Dedifferentiated amniotic fluid mesenchymal stem cell (primary cell): ENCODE data around the gene KCNA5.

Experiments used
- DNase-seq: peaks from one replicate; pipeline ENCODE4 v3.0.0-alpha.2; 2016; ENCODE audit errors: extremely low spot score

Gene KCNA5

DNA sequence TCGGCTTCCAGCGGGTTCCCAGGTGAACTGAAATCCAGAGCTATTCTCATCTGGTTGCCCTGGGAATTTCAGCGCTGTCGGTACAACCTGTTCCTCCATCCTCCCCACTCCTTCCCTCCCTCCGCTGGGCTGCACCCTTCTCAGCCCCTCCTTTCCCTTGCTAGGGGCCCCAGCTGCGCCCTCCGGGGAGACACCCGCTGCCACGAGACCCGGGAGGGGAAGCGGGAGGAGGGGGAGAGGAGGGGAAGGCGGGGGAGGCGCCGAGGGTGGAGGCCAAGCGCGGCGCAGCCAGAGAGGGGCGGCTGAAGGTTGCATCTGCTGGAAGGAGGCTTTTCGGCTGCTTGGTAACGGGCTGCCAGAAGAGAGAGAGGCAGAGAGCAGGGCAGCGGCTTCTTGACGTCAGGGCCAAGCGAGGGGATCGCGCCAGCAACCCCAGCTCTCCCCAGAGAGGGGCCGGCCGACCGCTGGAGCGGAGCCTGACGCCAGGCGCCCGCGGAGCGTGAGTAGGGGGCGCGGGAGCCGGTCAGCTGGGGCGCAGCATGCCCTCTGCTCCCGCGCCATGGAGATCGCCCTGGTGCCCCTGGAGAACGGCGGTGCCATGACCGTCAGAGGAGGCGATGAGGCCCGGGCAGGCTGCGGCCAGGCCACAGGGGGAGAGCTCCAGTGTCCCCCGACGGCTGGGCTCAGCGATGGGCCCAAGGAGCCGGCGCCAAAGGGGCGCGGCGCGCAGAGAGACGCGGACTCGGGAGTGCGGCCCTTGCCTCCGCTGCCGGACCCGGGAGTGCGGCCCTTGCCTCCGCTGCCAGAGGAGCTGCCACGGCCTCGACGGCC, at the start of gene KCNA5:
TSS of gene KCNA5 (plus strand) at position 291 of the 831 bp plus-strand sequence. CDS start at position 560, 269 bp downstream.
- DNase-seq, result no peak

DNA sequence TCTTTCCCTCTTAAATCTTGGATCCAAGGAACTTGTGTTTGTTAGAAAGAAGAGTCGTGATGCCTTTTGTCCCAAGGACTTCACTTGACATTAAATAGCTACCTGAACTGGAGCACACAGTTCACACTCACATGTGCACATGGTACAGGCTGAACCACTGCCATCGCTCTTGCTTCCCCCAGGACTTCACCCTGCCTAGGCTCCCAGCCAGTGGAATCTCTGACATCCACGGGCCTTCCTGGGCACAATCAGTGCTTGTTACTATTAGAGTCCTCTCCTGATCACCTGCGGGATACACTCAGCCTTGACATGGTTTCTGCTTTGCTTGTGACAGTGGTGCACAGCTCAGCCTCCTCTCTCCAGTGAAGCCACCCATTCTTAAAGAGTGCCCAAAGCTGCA, 49.1 kb upstream of the KCNA5 start:
- no peak for DNase-seq

DNA sequence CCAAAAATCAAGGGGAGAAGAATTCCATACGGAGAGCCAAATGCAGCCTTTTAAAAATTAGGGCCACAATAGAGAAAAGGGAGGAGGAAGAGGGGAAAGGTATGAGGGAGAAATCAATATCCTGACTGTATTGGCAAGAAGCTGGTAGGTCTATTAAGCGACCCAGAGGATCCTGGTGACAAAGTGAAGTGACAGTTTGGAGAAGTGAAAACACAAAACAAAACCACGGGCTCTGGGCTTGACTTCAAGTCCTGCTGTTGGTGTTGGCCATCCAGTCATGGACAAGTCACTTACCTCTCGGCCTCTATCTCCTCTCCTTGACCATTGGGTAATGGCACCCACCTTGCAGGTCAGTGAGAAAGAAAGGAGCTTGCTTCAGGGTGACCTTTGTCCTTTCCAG, 47.0 kb upstream of the KCNA5 start:
- DNase-seq, result no peak

DNA sequence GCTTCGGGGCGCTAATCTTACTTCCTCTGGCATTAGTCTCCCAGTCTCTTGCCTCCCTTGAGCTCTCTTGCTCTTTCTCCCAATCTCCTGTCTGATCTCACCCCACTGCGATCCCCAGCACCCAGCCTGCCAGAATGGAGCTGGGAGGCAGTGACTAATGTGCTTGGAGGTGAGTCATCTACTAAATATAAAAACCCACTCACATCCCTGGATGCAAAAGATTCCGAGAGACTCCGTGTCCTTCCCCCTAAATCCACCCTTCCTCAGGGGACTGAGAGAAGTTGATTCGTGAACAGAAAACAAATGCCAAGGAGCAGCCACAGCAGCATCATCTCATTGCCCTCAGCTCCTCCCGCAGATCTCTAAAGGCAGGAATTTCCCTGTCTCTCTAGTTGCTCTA, 45.7 kb upstream of the KCNA5 start:
- peak; percentile 86 for DNase-seq

DNA sequence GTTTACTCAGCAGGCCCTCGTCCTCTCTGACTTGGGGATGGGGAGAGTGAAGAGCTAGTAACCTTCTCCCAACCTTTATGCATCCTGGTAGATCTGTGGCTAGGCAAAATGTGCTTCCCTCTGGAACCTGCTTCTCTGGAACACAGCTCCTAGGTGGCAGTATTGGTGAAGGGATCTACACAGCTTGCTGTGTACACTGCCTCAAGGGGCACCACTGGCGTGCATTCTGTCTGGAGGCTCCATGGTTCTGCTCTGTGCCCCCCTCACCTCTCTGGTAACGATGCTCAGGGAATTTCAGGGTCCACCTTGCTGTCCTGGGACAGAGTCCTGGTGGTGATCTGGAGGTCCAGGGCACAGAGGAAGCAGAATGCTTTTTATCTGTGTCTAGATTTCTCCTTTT, 43.5 kb upstream of the KCNA5 start:
- no peak for DNase-seq

DNA sequence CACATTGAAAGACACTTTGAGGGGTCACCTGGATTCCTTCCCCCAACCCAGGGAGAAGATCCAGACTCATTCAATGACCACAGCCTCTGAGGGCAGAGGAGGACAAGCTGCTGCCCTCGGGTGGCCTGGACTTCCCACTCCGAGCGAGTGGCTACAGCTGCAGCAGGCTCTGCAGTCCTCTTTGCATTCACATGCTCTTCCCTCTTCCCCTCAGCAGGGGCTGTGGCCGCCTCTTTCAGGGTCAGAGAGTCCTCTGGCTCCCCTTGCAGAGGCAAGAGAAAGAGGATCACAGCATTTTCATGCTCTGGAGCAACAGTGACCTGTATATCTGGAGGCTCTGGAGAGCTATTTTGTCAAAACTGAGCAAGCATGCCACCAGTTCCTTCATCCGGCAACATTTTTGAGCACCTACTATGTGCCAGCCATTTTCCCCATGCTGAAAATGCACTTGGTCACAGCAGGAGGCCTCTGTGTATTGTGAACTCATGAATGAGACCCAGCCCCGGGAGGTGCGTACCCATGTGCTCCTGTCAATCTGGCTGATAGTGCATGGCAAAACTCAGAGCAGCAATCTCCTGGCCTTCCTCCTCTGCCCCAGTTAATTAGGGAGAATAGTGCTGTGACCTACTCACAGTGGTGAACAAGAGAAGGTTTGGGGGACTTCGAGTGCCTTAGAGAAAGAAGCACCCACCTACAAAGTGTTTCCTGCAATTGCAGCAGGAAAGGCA, 42.9 kb upstream of the KCNA5 start:
- DNase-seq, result no peak

DNA sequence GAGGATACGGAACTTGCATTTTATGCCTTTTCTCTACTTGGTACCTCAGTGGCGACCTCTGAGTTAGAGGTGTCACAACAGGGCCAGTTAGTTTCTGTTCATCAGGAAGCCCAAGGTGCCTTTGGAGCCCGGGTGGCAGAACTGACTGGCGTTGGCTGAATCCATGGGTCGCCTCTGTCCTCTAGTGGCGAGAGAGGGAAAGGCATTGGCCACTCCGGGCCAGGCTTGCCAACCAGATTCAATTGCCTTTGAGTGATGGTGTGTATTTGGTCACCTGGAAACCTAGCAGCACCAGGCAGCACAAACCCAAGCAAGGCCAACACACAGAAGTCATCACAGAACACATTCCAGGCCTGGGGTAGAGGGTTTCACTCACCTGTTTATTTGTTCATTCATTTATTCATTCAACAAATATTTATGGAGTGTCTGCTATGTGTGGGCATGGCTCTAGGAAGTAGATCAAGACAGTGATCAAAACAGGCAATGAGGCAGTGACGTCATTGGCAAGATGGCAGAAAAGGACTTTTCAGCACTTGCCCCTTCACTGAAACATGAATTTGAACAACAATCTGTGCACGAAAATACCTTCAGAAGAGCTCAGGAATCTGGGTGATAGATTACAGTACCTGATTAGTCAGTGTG, 40.5 kb upstream of the KCNA5 start:
- peak; percentile 44 for DNase-seq

DNA sequence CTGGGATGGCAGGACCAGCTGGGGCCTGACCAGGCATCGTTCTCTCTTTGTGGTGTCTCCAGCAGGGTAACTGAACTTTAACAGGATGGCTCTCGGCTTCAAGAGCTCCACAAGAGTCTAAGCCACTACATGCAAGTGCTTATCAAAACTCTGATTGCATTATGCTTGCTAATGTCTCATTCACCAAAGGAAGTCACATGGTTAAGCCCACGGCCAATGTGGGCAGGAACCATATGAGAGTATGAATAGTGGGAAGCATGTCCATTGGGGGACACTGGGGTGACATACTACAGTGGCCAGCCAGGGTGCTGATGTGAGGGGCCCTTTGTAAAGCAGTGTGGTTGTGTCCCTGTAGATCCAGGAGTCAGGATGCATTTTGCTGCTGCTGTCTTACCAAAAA, 35.0 kb upstream of the KCNA5 start:
- DNase-seq, result no peak

DNA sequence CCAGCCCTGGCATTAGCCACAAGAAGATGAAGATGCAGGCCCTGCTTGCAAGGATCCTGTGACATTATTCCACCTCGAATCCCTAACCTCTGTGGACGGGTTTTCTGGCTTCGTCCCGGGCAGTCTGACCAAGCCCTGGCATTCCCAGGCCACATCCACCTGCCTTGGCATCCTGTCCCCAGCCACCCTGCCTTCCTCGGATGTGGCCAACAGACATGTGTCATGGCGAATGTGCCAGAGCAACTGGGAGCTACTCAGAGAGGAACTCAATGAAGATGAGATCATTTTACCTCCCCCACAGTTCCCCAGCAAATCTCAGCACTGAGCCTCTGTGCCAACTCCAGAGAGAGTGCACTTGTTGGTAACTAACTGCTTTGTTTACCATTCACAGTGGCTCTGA, 33.5 kb upstream of the KCNA5 start:
- DNase-seq, result no peak

DNA sequence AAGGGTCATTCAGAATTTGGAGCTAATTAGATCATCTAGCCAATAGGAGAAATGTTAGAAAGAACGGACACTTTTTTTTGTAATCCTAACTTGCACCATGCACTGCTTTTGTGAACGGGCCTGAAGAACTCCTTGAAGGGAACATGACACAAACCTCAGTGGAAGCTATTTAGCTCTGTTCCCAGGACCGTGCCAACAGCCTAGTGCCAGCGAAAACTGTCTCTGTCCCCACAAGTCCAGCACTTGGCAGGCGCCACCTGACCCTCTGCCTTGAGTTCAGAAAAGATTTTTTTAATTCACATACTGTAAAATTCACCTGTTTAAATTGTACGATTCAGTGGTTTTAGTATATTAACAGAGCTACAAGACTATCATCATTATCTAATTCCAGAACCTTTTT, 31.3 kb upstream of the KCNA5 start:
- DNase-seq, result no peak

DNA sequence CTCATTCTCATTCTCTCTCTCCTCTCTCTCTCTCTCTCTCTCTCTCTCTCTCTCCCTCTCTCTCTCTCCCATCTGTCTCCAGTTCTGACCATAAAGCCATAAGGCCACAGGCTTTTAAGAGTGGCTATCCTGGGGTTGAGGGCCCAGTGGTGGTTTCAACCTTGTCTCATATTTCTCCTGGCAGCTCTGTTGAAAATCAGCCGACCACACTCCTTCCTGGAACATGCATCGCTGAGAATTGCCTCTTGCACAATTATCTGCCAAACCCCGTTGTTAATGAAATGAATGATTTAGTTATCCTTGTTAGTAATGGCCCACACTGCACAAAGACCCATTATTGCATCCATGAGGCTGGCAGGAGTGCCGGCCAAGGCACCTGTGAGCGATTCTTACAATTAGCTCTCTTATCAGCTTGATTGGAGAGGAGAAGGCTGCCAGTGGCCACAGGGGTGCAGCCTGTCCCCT, 30.4 kb upstream of the KCNA5 start:
- no peak for DNase-seq

DNA sequence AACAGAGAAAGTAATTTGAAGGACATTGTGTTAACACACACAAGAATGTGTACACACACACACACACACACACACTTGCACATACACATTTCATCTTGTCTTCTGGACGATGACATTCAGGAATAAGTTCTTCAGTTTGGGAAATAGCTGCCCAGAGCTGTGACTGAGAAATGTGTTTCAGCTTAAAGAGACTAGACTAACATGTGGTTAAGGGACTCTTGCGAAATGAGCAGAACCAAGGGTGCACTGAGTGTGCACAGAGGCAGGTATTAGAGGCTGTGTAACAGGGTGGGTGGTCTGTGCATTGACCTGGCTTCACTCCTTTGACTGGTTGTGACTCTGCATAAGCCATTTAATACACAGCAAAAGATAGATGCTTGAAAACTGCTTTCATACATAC, 29.4 kb upstream of the KCNA5 start:
- no peak for DNase-seq

DNA sequence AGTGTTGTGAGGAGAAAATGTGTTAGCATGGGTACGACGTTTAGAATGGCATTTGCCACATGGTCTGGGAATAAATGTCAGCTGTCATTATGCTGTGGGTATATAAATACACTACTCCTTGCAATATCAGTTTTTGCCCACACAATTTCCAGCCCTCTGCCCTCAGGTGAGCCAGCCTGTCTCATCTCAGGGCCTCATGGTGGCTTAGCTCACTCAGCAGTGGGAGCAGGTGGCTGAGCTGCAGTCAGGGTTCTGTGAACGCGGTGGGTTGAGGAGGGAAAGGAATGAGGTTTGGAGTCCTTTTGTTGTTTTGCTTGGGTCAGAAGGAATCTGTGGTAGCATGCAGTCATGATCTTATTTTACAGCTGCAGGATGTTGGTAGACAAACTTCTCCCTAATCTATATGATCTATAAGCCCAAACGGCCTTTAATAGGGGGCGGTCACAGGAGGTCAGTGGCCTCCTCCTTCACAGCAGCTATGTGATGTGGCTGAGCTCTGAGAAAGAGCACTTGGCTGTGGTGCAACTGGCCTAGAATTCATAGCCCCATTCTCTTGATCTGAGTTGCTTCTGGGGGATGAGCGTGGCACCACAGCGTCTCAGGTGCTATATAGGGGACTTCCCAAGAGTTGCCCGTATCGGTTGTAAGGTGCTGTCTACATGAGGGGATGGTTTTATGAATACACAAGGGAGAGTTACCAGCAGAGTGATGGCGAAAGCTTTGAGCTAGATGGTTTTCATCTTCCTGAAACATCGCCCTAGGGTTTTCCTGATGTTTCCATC, 27.8 kb upstream of the KCNA5 start:
- no peak for DNase-seq

DNA sequence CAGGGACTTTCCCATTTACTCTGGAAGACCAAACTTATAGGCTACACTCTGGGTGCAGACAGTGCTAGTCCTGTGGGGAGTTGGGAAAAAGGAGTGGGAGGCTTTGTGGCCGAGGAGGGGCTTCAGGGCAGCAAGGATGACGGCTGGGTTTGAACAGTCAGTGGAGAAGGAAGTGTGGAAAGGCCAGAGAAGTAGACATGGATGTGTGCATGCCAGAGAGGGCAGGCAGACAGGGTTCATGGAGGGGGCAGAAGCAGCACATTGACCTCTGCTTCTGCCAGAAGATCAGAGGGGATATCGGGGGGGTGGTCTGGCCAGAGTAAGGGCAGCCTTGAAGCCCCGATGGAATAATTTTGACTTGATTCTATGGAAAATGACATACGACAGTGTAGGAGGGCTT, 27.2 kb upstream of the KCNA5 start:
- no peak for DNase-seq

DNA sequence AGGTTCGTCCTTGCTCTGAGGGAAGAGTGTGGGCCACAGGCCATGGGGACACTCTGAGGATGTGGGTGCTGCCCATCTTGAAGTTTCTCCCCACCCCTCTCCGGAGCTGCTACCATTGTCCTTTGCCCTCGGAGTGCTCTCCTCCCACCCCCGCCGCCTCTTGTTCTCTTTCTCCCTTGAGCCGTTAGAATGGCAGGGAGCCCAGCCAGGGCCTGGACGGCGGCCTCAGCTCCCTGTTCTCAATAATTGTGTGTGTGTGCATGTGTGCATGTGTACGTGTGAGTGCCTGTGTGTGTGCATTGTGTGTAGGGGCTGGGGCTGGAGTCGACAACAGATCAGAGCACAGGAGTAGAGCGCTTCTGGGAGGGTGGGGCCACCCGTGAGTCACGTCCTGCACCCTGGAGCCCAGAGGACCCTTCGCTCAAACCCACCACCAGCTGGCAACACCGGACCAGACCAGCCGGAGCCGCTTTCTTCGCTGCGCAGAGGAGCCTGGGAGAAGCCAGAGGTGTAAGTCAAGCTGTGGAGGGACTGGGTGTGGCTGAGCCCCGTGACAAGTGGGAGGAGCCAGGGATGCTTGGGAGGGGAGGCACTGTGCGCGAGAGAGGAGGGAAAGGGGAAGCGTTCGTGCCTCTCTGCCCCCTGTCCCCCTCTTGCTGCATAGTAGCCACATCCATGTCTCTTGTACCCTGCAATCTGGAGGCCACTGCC, 25.9 kb upstream of the KCNA5 start:
- no peak for DNase-seq

DNA sequence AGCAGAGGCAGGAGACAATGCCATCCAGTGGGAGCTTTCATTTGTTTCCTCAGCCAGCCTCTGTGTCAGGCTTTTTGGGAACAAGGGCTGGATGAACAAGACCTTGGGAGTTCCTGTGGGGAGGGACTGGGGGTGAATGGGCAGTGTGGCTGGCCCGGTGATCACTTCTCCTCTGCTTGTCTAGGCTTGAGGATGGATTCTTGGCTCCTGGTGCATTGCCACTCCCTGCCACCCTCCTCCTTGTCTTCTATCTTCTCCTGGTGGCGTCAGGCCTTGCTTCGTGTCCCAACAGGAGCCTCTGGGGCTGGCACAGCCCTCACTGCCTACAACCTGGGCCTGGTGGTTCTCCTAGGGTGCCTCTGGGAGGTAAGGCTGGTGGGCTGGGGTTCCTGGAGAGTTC, 25.0 kb upstream of the KCNA5 start:
- no peak for DNase-seq

DNA sequence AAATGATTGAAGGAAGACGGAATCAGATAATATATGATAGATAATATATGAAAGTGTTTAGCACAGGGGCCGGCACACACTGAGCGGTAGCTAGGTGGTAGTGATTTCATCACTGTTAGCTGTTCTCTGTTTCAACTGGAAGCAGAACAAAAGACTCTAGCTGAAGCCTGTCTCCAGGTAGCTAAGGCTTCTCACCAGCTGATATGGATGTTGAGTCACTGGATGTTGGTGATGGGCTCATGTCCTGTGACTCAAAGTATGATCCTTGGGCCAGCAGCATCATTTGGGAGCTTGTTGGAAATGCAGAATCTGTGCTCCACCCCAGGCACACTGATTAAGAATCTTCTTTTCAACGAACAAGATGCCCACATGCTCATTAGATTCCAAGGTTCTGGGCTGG, 21.7 kb upstream of the KCNA5 start:
- DNase-seq, result no peak

DNA sequence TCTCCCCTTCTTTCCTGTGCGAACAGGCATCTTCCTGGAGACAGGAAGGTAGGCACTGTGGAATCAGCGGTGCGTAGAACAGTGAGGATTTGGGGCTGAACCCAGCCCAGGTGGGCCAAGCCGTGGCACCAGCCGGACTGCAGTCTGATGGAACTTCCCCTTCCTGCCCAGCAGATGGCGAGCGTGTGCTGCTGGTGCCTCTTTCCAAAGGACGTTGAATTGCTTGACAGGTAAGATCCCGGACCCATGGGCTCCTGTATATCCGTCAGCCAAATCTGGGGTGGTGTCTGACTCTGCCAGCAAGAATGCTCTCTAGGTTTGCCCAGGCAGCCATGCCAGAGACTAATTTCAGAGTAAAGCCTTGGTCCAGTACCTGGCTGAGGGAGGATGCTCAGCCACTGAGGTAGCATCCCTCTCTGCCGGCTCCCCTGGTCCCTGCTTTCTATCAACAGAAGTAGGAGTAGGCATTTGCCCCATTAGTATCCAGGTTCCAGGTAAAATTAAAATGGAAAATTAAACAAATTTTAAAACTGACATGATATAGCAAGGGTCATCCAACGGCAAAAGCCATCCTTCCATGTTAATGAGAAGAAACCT, 21.1 kb upstream of the KCNA5 start:
- no peak for DNase-seq

DNA sequence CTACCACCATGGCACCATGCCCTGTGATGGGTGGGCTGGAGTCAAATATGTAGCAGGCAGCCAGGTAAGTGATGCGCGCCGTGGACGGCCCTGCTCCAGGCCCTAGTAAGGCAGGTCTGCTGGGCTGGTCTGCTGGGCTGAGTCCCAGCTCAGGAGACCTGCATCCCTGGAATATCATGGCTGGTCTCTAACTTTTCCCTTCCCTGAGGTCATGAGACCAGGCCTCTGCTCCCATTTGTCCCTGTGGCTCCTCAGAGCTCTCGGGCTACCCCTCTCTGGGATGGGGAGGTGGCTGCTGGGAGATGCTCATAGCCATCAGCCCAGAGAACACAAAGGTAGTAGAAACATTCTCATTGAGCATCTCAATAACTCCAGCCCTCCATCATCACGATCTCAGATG, 19.8 kb upstream of the KCNA5 start:
- DNase-seq, result no peak

DNA sequence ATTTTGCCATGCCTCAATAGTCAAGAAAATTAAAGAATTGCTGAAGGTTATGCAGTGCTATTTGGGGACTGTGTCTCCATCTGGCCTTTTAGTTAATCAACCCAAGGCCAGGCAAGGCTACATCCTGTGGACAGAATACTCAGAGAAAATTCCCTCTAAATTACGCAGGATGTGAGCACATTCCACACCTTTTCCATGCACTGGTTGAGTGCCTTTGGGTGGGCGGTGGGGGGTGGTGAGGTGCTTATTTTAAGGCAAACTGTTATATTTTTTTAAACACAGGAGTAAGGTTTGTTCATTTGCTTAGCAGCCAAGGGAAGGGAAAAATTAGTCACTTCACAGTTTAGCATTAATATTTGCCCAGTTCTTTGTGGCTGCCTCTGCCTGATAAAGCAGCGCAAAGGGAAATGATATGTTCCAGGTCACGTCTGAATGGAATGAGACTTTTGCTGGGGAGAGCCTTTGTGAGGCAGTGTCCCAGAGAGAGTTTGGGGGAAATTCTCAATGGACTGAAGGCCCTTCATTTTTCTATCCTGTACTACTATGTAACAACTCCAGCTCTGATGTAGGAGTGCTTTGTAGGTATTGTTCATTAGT, 17.2 kb upstream of the KCNA5 start:
- no peak for DNase-seq
